ENCODE results near the gene ANKRD42. TPM values are rescaled to one million over a fixed set of nuclear protein-coding genes. Genes with fewer than 3 reads are reported as not detected.
"Not testable (repeated sequence)": the region's sequence is repeated elsewhere in the genome, so short reads cannot be mapped to it uniquely, and the experiment has no call there.

The ANKRD42 gene
- total RNA-seq, 1 experiment from 2014 or later = 2.6 TPM

- in situ Hi-C loops (cut with HindIII; ENCODE audit: low pct_unique_long_range_greater_than_20kb, low sequenced_read_pairs); DNase-seq (ENCODE audit: low read depth, low spot score): not testable (repeated sequence)
Observed at GRCh38 chr11:83269080-83269479, 75.6 kb downstream of the ANKRD42 start.

DNA sequence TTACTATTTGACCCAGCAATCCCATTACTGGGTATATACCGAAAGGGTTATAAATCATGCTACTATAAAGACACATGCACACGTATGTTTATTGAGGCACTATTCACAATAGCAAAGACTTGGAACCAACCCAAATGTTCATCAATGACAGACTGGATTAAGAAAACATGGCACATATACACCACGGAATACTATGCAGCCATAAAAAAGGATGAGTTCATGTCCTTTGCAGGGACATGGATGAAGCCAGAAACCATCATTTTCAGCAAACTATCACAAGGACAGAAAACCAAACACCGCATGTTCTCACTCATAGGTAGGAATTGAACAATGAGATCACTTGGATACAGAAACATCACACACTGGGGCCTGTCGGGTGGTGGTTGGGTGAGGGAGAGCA, 78.2 kb downstream of the ANKRD42 start:
- DNase-seq (ENCODE audit: low read depth, low spot score); in situ Hi-C loops (cut with HindIII; ENCODE audit: low pct_unique_long_range_greater_than_20kb, low sequenced_read_pairs): not testable (repeated sequence)

DNA sequence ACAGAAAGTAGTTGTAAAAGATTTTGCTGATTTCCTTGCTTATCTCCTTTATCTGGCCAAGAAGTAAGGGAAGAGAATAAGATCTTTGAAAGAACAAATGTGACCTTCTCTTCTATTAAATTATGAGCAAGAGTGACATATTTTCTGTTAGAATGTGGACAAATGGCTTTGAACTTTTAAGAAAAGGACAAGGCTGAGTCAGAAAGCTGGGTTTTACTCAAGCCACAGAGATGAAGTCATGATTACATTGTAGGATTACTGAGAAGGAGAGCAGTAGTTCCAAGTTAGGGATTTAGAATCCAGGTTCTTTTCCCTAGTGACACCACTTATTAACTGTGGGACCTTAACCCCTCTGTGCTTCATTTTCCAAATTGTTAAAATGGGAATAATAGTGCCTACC, 79.1 kb downstream of the ANKRD42 start:
- in situ Hi-C loops (cut with HindIII; ENCODE audit: low pct_unique_long_range_greater_than_20kb, low sequenced_read_pairs) = no loop called here
- DNase-seq (ENCODE audit: low read depth, low spot score) = no peak

GRCh38 chr11:83275888-83276641, 82.6 kb downstream of the ANKRD42 start:
- in situ Hi-C loops (cut with HindIII; ENCODE audit: low pct_unique_long_range_greater_than_20kb, low sequenced_read_pairs) = no loop called here

DNA sequence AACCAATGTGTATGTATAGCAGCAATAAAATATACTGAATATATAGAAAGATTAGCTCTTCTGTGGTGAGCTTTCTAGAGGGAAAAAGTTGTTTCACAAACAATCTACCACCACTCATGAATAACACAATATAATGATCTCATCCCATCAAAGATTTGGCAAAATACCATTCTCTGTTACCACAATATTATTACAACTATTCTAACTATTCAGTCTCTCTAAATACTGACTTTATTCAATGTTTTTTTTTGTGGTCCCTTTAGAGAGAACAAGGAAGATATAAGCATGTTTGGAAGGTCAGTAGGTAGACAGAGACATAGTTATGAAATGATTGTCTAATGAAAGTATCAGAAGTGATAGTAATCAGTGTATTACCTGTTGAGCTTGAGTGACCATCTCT, 84.8 kb downstream of the ANKRD42 start:
- in situ Hi-C loops (cut with HindIII; ENCODE audit: low pct_unique_long_range_greater_than_20kb, low sequenced_read_pairs) = no loop called here
- no peak for DNase-seq (ENCODE audit: low read depth, low spot score)

More at GRCh38 chr11:83275888-83276641, 82.6 kb downstream of the ANKRD42 start:
- no peak for DNase-seq (ENCODE audit: low read depth, low spot score)

DNA sequence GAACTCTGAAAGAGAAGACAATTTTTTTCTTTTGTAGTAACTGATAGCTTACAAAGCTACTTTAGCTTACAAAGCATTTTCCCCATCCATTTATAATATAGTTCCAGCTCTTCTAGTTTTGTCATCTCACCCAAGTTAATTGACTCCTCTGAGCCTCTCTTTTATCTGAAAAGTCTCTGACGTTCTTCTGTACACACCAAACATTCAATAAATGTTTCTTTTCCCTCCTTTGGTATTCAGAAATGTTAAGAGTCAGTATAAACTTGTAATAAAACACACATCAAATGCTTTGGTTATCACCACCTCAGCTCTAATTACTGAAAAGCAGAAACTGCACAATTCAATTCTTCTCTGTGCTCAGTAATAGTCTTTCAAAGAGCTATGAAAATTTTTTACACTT, 86.7 kb downstream of the ANKRD42 start:
- no peak for DNase-seq (ENCODE audit: low read depth, low spot score)
- in situ Hi-C loops (cut with HindIII; ENCODE audit: low pct_unique_long_range_greater_than_20kb, low sequenced_read_pairs) = no loop called here

DNA sequence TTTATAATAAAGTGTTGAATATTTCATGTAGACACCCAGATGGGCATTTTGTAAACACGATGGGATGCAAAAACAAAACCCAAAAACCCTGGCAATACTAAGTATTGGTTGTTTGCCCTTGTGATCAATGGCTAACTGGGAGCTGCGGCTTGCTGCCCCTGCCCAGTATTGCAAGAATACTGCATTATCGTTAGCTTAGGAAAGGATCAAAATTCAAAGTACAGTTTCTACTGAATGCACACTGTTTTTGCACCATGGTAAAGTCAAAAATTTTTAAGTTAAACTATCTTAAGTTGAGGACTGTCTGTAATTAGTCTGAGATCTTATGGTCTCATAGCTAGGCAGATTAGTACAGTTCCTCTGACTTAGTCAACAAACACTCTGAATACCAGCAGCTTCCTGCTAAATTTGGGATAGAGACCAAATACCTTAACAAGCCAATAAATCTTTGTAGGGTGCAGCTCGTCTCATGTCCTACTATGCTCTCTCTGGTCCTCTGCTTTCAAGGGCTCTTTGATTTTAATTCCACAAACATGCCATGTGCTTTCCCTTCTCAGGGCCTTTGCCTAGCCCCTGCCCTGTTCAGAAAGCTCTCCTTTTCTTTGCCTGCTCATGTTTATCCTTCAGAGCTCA, 88.7 kb downstream of the ANKRD42 start:
- in situ Hi-C loops (cut with HindIII; ENCODE audit: low pct_unique_long_range_greater_than_20kb, low sequenced_read_pairs) = no loop called here
- DNase-seq (ENCODE audit: low read depth, low spot score) = no peak

DNA sequence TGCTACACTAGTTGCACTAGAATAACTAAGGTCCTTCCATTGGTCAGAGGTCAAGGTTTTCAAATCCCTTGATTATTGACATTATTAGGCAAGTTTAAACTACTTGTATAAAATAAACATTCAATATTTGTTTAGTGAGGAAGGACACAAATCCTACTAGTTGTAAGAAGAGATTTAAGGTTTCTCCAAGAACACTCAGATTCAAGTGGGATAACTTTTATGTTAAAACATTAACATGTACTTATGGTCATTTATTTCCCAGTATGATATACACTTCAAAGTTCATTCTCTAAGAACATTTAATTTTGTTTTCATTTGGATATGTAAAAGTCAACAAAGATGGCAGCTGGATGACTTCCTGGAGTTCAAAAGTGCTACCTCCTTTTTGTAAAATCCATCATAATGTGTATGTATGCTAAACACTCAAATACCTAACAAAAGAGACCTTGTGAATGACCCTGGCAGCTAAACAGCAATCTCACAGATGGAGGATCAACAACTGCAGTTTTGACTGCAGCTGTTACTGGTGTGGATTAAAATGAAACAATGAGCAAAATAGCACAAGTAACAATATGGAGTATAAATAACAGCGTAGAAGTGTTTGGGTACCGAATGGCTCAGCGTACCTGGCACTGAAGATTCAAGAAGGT, 91.1 kb downstream of the ANKRD42 start:
- in situ Hi-C loops (cut with HindIII; ENCODE audit: low pct_unique_long_range_greater_than_20kb, low sequenced_read_pairs) = no loop called here
- DNase-seq (ENCODE audit: low read depth, low spot score) = no peak

DNA sequence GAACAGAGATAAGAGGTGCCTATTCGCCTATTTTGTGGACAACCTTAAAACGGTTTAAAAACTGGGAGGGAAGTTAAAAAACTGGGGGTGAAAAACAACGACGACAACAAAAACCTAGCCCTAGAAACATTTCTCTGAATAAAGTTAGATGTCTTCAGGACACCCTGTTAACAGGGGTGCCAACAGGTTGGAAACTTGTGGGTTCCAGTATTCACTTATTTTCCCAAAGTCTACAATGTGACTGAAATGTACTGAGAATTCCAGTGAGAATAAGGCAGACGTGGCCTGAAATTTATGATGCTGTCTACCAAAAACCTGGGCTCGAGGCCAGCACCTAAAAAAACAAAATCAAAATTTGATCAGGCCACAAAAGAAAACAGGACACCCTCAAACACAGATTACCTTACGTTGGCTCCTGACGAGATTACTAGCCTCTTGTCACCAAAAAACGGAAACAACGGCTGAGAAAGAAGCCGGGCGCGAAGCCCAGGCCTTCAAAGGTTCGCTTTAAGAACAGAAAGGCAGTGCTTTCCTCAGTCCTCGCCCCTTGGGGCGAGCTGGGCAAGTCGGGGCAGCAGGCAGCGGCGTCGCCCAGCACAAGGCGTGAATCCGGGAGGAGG, 91.7 kb downstream of the ANKRD42 start:
- no peak for DNase-seq (ENCODE audit: low read depth, low spot score)
- in situ Hi-C loops (cut with HindIII; ENCODE audit: low pct_unique_long_range_greater_than_20kb, low sequenced_read_pairs) = no loop called here

- peak; percentile 96 for DNase-seq (ENCODE audit: low read depth, low spot score)
- in situ Hi-C loops (cut with HindIII; ENCODE audit: low pct_unique_long_range_greater_than_20kb, low sequenced_read_pairs) = no loop called here
Observed at GRCh38 chr11:83285771-83286528, 92.4 kb downstream of the ANKRD42 start, which contains the start of gene CCDC90B. Gene CCDC90B (minus strand): TSS chr11:83286367. CDS start chr11:83285972, 395 bp downstream.

DNA sequence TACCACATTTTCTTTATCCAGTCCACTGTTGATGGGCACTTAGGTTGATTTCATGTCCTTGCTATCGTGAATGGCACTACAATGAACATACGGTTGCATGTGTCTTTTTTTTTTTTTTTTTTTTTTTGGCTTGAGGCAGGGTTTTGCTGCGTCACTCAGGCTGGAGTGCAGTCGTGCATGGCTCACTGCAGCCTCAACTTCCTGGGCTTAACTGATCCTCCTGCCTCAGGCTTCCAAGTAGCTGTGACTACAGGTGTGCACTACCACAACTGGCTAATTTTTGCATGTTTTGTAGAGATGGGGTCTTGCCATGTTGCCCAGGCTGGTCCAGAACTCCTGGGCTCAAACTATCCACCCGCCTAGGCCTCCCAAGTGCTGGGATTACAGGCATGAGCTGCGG, 94.1 kb downstream of the ANKRD42 start:
- in situ Hi-C loops (cut with HindIII; ENCODE audit: low pct_unique_long_range_greater_than_20kb, low sequenced_read_pairs) = no loop called here
- no peak for DNase-seq (ENCODE audit: low read depth, low spot score)

DNA sequence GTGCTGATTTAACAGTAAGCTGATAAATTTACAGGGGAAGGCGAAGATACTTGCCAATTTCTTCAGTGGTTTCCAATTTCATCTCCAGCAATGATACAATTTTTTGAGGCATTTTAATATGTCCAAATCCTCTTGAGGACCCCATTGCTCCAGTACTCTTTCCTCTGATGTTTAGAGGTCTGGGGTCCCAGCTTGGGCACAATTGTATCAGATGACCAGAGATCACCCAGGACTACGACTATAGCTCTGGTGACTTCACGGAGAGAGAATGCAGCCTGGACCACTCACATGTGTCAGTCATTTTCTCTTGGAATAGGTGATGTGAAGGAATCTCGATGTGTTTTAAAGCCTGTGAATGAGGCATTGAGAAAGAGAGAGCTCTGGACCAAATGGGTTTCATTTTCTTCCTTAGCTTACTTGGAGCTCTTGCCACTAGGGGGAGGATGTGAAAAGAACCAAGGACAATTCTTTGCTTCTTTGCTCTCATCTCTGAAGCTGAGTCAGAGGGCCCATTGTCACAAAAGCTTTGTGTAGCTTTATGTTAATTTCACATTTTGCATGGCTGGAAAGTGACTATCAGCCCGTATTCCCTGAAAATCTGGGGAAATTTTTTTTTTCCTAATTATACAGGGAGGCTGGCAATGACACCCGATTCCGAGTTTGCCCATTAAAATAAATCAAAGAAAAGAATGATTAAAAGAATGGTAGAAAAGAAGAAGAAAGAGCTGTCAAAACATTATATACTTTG, 99.4 kb downstream of the ANKRD42 start:
- DNase-seq (ENCODE audit: low read depth, low spot score) = peak; percentile 76
- in situ Hi-C loops (cut with HindIII; ENCODE audit: low pct_unique_long_range_greater_than_20kb, low sequenced_read_pairs) = no loop called here

- DNase-seq (ENCODE audit: low read depth, low spot score) = no peak
- in situ Hi-C loops (cut with HindIII; ENCODE audit: low pct_unique_long_range_greater_than_20kb, low sequenced_read_pairs) = no loop called here
Observed at GRCh38 chr11:83293457-83293774, 99.9 kb downstream of the ANKRD42 start.

DNA sequence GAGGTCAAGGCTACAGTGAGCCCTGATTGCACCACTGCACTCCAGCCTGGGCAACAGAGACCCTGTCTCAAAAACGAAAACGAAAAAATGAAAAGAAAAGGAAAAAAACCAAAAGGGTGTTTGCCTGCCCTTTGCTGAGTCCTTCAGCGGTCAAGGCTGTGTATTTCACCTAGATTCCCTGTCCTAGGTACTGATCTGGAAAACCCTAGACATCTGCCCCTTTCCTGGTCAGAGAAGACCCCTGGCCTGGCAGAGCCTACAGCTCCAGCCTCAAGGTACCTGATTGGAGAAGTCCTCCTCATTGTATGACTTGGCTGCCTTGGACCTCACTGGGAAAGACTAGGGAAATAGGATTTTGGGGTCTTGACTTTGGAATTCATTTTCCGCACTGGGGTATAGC, 100.7 kb downstream of the ANKRD42 start:
- in situ Hi-C loops (cut with HindIII; ENCODE audit: low pct_unique_long_range_greater_than_20kb, low sequenced_read_pairs) = no loop called here
- no peak for DNase-seq (ENCODE audit: low read depth, low spot score)

All from SK-MEL-5 (cell line).